Brain pericyte (primary cell): ENCODE measurements around the gene NRF1.

ENCODE experiments used
- DNase-seq: peaks from one replicate; pipeline ENCODE4 v3.0.0-alpha.2; 2012; ENCODE audit warnings: low read depth, low spot score

Gene NRF1

GRCh38 chr7:129801882-129802281 is 190.4 kb downstream of the NRF1 start:
- no peak for DNase-seq

GRCh38 chr7:129803546-129804081 is 192.1 kb downstream of the NRF1 start:
- DNase-seq = no peak

GRCh38 chr7:129804111-129804889 is 192.8 kb downstream of the NRF1 start:
- no peak for DNase-seq

- DNase-seq = no peak
These were observed 193.6 kb downstream of the NRF1 start for GRCh38 chr7:129804890-129805719.
